ENCODE data around the gene RHOC. TPM values are rescaled to one million over a fixed set of nuclear protein-coding genes. Genes with fewer than 3 reads are reported as not detected.

RHOC gene
- total RNA-seq, 5 donors from 2014 or later (not counting 1 experiment from before 2014, with no cell fraction given) = 6.0 to 33.2 (median 12.1) TPM

- H3K9me3 ChIP-seq = no peaks in the 10 kb centered on the region
- peak; percentile 25 to 79 (median 46) for DNase-seq
- H3K36me3 ChIP-seq (ENCODE audit: control insufficient read depth in 2 of 2, extremely low read depth in 1 of 2, insufficient read depth in 1 of 2, low read length in 1 of 2) = peaks cover 5 to 20% of the 10 kb centered on the region in 2 donors
- peak; percentile 67 to 71 (median 68) for ATAC-seq (replicated peaks in 1 of 4)
- H3K27me3 ChIP-seq (replicated peaks in 1 of 2; ENCODE audit: control insufficient read depth in 2 of 2, extremely low read depth in 1 of 2, insufficient read depth in 2 of 2, low read length in 1 of 2) = no peaks in the 10 kb centered on the region
- peaks cover 29% of the 10 kb centered on the region for H3K36me3 Mint-ChIP-seq
- peak within 1 kb of the TSS; percentile 92 to 95 for H3K27ac Mint-ChIP-seq
- CTCF ChIA-PET = interaction anchor here (0.6 to 2.2 kb wide), 9 partner anchors 9 to 1231 kb away, joined by 3 to 8 read pairs (median 5); partner anchors contain the start of genes PPM1J (in 2 of the 2) and LRIG2 (in 1 of the 2)
- no peaks in the 10 kb centered on the region for H3K27me3 Mint-ChIP-seq
- peak within 1 kb of the TSS; percentile 96 for H3K4me3 Mint-ChIP-seq
- H3K4me3 ChIP-seq (ENCODE audit: control insufficient read depth in 1 of 2, extremely low read depth in 1 of 2, low read length in 1 of 2) = peak within 1 kb of the TSS; percentile 92 to 96
- H3K4me1 Mint-ChIP-seq = peaks cover 47 to 59% (median 54%) of the 10 kb centered on the region in 3 donors
- 0% methylated on average over 27 of the region's 30 CpGs for WGBS (ENCODE audit: insufficient coverage)
- no peaks in the 10 kb centered on the region for H3K9me3 Mint-ChIP-seq
- peaks cover 6 to 18% of the 10 kb centered on the region in 2 experiments for H3K4me1 ChIP-seq (ENCODE audit: control insufficient read depth in 1 of 2, extremely low read depth in 1 of 2, insufficient read depth in 2 of 2, low read length in 2 of 2)
- H3K27ac ChIP-seq (ENCODE audit: low read length) = peak within 1 kb of the TSS; percentile 64
- POLR2A ChIA-PET = interaction anchor here (0.7 to 1.8 kb wide), 6 partner anchors 9 to 173 kb away, joined by 3 to 7 read pairs (median 4); partner anchors contain the start of gene ST7L (in 1 of the 2)
Observed at GRCh38 chr1:112674440-112674985, 32.4 kb downstream of the RHOC start, which contains the start of gene MOV10. TSS of gene MOV10 (plus strand) at chr1:112674659. CDS start at chr1:112674913, 254 bp downstream.

- ChIA-PET CTCF (interaction anchor here (0.6 to 2.2 kb wide), 12 partner anchors 9 to 1232 kb away, joined by 3 to 8 read pairs (median 5); partner anchors contain the start of genes PPM1J (in 2 of the 2) and LRIG2 (in 1 of the 2)), POLR2A (interaction anchor here (0.6 to 1.8 kb wide), 7 partner anchors 10 to 172 kb away, joined by 3 to 10 read pairs (median 6); partner anchors contain the start of gene ST7L (in 1 of the 2))
- H3K4me3 Mint-ChIP-seq = peak overlapping the region; percentile 96
- H3K27ac Mint-ChIP-seq = peak overlapping the region; percentile 92 to 95
- peaks cover 33% of the 10 kb centered on the region for H3K36me3 Mint-ChIP-seq
- ATAC-seq (replicated peaks in 1 of 4) (peak; percentile 4 to 30 (median 12)), DNase-seq (peak in 10 of 35 experiments; percentile 6 to 53 (median 12))
- no peaks in the 10 kb centered on the region for H3K9me3 Mint-ChIP-seq
- no peaks in the 10 kb centered on the region for H3K27me3 ChIP-seq (replicated peaks in 1 of 2; ENCODE audit: control insufficient read depth in 2 of 2, extremely low read depth in 1 of 2, insufficient read depth in 2 of 2, low read length in 1 of 2)
- H3K36me3 ChIP-seq (ENCODE audit: control insufficient read depth in 2 of 2, extremely low read depth in 1 of 2, insufficient read depth in 1 of 2, low read length in 1 of 2) = peaks cover 5 to 27% of the 10 kb centered on the region in 2 donors
- H3K27ac ChIP-seq (ENCODE audit: low read length) = peak overlapping the region; percentile 64
- no peaks in the 10 kb centered on the region for H3K9me3 ChIP-seq
- H3K27me3 Mint-ChIP-seq = no peaks in the 10 kb centered on the region
- H3K4me1 Mint-ChIP-seq = peaks cover 51 to 58% (median 54%) of the 10 kb centered on the region in 3 donors
- H3K4me3 ChIP-seq (ENCODE audit: control insufficient read depth in 1 of 2, extremely low read depth in 1 of 2, low read length in 1 of 2) = peak overlapping the region; percentile 92 to 96
- WGBS (ENCODE audit: insufficient coverage) = 17% methylated on average over 9 of the region's 18 CpGs
- peaks cover 6 to 18% of the 10 kb centered on the region in 2 experiments for H3K4me1 ChIP-seq (ENCODE audit: control insufficient read depth in 1 of 2, extremely low read depth in 1 of 2, insufficient read depth in 2 of 2, low read length in 2 of 2)
Observed at GRCh38 chr1:112673592-112674439, 33.1 kb downstream of the RHOC start.

DNA sequence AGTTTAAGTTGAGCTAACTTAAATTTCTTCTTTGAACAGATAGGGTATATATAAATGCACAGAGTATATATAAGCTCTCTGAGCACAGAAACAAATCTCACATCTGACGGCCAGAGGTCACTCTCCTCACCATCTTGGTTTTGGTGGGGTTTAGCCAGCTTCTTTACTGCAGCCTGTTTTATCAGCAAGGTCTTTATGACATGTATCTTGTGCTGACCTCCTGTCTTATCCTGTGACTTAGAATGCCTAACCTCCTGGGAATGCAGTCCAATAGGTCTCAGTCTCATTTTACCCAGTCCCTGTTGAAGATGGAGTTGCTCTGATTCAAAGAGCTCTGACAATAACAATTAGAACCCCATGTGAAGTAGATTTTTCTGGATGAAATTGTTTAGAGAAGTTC is 34.1 kb downstream of the RHOC start:
- WGBS (ENCODE audit: insufficient coverage) = no CpG with 5 or more reads among the region's 1 CpG
- DNase-seq = no peak
- Mint-ChIP-seq H3K9me3 (no peaks in the 10 kb centered on the region), H3K4me1 (peaks cover 51 to 56% (median 54%) of the 10 kb centered on the region in 3 donors), H3K4me3 (peak overlapping the region in 1 of 3 donors; percentile 96), H3K36me3 (peaks cover 37% of the 10 kb centered on the region), H3K27ac (peak overlapping the region; percentile 37 to 73), H3K27me3 (no peaks in the 10 kb centered on the region)
- ChIA-PET CTCF (interaction anchor here (0.8 to 2.2 kb wide), 7 partner anchors 8 to 400 kb away, joined by 3 to 8 read pairs (median 5); partner anchors contain the start of gene LRIG2 (in 1 of the 2)), POLR2A (interaction anchor here in 1 of 2 donors (0.7 to 0.8 kb wide), 4 partner anchors 9 to 55 kb away, joined by 3 to 10 read pairs (median 4); no protein-coding TSS in a partner anchor)
- Histone ChIP-seq H3K9me3 (no peaks in the 10 kb centered on the region), H3K27ac (ENCODE audit: low read length) (peak overlapping the region; percentile 64), H3K4me1 (ENCODE audit: control insufficient read depth in 1 of 2, extremely low read depth in 1 of 2, insufficient read depth in 2 of 2, low read length in 2 of 2) (peaks cover 6 to 22% of the 10 kb centered on the region in 2 experiments), H3K4me3 (ENCODE audit: control insufficient read depth in 1 of 2, extremely low read depth in 1 of 2, low read length in 1 of 2) (no peak overlapping the region), H3K27me3 (replicated peaks in 1 of 2; ENCODE audit: control insufficient read depth in 2 of 2, extremely low read depth in 1 of 2, insufficient read depth in 2 of 2, low read length in 1 of 2) (no peaks in the 10 kb centered on the region), H3K36me3 (ENCODE audit: control insufficient read depth in 2 of 2, extremely low read depth in 1 of 2, insufficient read depth in 1 of 2, low read length in 1 of 2) (peaks cover 8 to 36% of the 10 kb centered on the region in 2 donors)
- no peak for ATAC-seq (replicated peaks in 1 of 4)

DNA sequence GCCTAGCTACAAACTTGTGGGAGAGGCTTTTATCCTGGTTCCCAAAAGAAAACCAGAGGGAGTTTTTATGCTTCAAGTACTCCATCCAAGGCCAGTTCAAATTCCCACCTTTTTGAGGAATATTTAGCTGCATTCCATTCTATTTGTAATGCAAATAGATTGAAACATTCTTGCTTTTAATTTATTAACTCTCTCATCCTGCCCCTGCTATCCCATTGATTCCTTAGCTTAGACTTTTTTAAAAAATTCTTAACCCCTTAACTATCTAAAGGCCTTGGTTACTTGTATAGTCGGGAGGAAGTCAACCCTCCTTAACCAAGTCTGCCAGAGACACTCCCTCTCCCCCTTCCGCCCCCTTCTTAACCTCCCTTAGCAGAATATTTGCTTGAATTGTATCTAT is 34.9 kb downstream of the RHOC start:
- no peak overlapping the region for H3K27ac ChIP-seq (ENCODE audit: low read length)
- Mint-ChIP-seq H3K9me3 (no peaks in the 10 kb centered on the region), H3K36me3 (peaks cover 44% of the 10 kb centered on the region), H3K27me3 (no peaks in the 10 kb centered on the region), H3K27ac (peak overlapping the region; percentile 20 to 37), H3K4me1 (peaks cover 49 to 56% (median 51%) of the 10 kb centered on the region in 3 donors), H3K4me3 (no peak overlapping the region)
- no CpG with 5 or more reads among the region's 2 CpGs for WGBS (ENCODE audit: insufficient coverage)
- peaks cover 8 to 40% of the 10 kb centered on the region in 2 donors for H3K36me3 ChIP-seq (ENCODE audit: control insufficient read depth in 2 of 2, extremely low read depth in 1 of 2, insufficient read depth in 1 of 2, low read length in 1 of 2)
- POLR2A ChIA-PET = interaction anchor here (0.6 to 0.7 kb wide), 5 partner anchors 9 to 119 kb away, joined by 3 to 6 read pairs (median 3); no protein-coding TSS in a partner anchor
- no peaks in the 10 kb centered on the region for H3K9me3 ChIP-seq
- no peaks in the 10 kb centered on the region for H3K27me3 ChIP-seq (replicated peaks in 1 of 2; ENCODE audit: control insufficient read depth in 2 of 2, extremely low read depth in 1 of 2, insufficient read depth in 2 of 2, low read length in 1 of 2)
- CTCF ChIA-PET = interaction anchor here (0.6 to 1.0 kb wide), 3 partner anchors 17 to 191 kb away, joined by 3 to 6 read pairs (median 3); no protein-coding TSS in a partner anchor
- no peak for ATAC-seq (replicated peaks in 1 of 4)
- DNase-seq = no peak
- H3K4me1 ChIP-seq (ENCODE audit: control insufficient read depth in 1 of 2, extremely low read depth in 1 of 2, insufficient read depth in 2 of 2, low read length in 2 of 2) = peaks cover 6 to 22% of the 10 kb centered on the region in 2 experiments
- no peak overlapping the region for H3K4me3 ChIP-seq (ENCODE audit: control insufficient read depth in 1 of 2, extremely low read depth in 1 of 2, low read length in 1 of 2)

DNA sequence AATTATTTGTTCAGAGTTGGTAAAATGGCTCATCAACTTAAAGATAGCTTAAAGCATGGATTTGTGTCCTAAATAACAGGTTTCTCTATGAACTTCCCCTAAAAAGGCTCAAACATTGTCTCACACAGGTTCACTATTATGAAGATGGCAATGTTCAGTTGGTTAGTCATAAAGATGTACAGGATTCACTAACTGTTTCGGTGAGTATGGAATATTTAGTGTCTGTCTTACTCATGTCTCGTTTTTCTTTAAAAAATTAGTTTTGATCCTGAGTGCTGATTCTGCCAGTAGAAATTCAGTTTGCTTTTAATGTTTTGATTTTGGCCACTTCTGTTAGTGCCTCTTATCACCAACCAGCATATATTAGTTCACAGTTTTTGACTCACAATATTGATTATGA is 40.0 kb downstream of the RHOC start:
- no peak overlapping the region for H3K27ac ChIP-seq (ENCODE audit: low read length)

More for the DNA sequence above, 40.0 kb downstream of the RHOC start:
- ChIA-PET CTCF (interaction anchor here in 1 of 2 donors (0.6 kb wide), 1 partner anchor 9 kb away, joined by 3 read pairs; no protein-coding TSS in a partner anchor), POLR2A (no interaction called here)
- Histone ChIP-seq H3K4me1 (ENCODE audit: control insufficient read depth in 1 of 2, extremely low read depth in 1 of 2, insufficient read depth in 2 of 2, low read length in 2 of 2) (peaks cover 0 to 3% of the 10 kb centered on the region in 2 experiments), H3K9me3 (no peaks in the 10 kb centered on the region), H3K4me3 (ENCODE audit: control insufficient read depth in 1 of 2, extremely low read depth in 1 of 2, low read length in 1 of 2) (no peak overlapping the region), H3K27me3 (replicated peaks in 1 of 2; ENCODE audit: control insufficient read depth in 2 of 2, extremely low read depth in 1 of 2, insufficient read depth in 2 of 2, low read length in 1 of 2) (no peaks in the 10 kb centered on the region), H3K36me3 (ENCODE audit: control insufficient read depth in 2 of 2, extremely low read depth in 1 of 2, insufficient read depth in 1 of 2, low read length in 1 of 2) (peaks cover 8 to 72% of the 10 kb centered on the region in 2 donors)
- Mint-ChIP-seq H3K36me3 (peaks cover 65% of the 10 kb centered on the region), H3K4me1 (peaks cover 21 to 26% (median 23%) of the 10 kb centered on the region in 3 donors), H3K27me3 (no peaks in the 10 kb centered on the region), H3K27ac (peak overlapping the region; percentile 65 to 84), H3K4me3 (no peak overlapping the region), H3K9me3 (no peaks in the 10 kb centered on the region)
- WGBS (ENCODE audit: insufficient coverage) = no CpG with 5 or more reads among the region's 2 CpGs
- DNase-seq = no peak
- no peak for ATAC-seq (replicated peaks in 1 of 4)

Measured in T-cell (primary cell).